D721Med (cell line): ENCODE measurements around the gene NUMB.

ENCODE experiments used
- DNase-seq: peaks from one replicate; pipeline ENCODE4 v3.0.0; 2011; ENCODE audit warnings: low spot score; ENCODE audit not compliant: insufficient read length
- FAIRE-seq: peaks from 2 replicates; lab custom pipeline; 2011; peaks lifted over from hg19 to GRCh38; lab: Jason Lieb, UNC
- TF ChIP-seq, protein P1 (sequence below): IDR thresholded peaks from 2 replicates; pipeline ENCODE4 v1.5.1; 2012; ENCODE audit warnings: mild to moderate bottlenecking, control low read depth; ENCODE audit not compliant: insufficient read depth; ENCODE audit errors: missing control alignments

The NUMB gene

DNA sequence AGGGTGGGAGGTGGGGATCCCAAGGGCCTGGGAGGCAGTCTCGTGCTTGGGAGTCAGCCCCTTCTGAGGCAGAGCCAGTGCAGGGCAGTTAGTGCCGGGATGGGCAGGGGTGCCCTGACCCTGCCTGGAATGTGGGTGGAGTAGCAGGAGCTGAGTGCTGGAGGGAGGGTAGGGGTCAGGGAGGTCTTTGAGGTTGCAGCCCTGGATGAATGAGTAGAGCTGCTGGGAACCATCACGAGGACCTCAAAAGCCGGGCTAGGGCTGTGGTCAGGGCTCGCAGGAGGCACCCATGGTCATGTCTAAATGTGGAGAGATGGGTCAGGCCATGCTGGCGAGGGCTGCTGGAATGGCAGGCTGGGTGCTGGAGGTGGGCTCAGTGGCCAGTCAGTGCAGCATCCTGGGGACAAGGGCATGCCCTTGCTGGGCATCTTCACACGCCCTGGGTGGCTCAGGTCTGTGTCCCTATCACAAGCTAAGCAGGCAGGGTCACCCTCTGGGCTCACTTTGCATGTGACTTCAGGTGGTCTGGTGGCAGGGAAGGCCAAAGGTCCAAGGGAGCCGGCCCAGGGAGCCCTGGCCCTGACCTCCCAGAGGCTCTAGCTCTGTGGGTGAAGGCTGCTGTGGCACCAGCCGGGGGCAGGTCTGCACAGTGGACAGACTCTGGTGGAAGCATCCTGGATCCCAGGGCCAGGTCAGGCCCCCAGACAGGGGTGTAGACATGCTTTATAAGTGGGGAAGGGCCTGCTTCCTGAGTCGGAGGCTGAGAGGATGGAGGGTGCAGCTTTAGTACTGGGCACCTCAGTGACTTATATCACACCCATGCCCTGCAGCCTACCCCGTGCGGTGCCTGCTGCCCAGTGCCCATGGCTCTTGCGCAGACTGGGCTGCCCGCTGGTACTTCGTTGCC is 196.6 kb downstream of the NUMB start:
- FAIRE-seq: no peak
- DNase-seq: no peak
- TF ChIP-seq, protein P1, sequence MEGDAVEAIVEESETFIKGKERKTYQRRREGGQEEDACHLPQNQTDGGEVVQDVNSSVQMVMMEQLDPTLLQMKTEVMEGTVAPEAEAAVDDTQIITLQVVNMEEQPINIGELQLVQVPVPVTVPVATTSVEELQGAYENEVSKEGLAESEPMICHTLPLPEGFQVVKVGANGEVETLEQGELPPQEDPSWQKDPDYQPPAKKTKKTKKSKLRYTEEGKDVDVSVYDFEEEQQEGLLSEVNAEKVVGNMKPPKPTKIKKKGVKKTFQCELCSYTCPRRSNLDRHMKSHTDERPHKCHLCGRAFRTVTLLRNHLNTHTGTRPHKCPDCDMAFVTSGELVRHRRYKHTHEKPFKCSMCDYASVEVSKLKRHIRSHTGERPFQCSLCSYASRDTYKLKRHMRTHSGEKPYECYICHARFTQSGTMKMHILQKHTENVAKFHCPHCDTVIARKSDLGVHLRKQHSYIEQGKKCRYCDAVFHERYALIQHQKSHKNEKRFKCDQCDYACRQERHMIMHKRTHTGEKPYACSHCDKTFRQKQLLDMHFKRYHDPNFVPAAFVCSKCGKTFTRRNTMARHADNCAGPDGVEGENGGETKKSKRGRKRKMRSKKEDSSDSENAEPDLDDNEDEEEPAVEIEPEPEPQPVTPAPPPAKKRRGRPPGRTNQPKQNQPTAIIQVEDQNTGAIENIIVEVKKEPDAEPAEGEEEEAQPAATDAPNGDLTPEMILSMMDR: no peak

DNA sequence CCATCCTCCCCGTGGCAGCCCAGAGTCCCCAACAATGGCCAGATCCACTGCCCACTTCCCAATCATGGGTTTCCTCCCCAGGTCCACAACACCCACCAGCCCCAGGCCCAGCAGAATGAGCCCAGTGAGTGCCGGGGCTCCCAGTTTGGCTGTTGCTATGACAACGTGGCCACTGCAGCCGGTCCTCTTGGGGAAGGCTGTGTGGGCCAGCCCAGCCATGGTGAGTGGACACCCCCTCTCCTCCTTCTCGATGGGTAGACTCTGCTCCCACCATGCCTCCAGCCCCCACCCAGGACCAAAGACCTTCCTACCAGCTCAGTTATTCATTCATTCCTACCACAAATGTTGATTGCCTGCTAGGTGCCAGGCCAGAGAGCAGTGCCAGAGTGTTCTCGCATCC is 197.3 kb downstream of the NUMB start:
- TF ChIP-seq, protein P1: no peak
- DNase-seq (no peak), FAIRE-seq (no peak)

DNA sequence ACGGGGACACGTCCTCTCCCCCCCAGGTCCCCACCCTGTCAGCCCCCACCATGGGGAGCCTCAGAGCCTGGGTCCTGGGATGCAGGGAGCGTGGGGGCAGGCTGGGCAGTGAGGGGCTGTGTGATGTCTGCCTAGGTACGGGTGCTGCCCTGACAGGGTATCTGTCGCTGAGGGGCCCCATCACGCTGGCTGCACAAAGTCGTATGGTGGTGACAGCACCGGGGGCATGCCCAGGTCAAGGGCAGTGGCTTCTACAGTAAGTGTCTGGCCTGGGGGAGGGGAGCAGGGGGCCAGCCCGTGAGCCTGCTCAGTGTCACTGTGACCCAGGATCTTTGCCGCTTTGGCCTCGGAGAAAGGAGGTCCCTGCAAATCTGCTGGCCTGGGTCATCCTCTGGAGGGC is 197.8 kb downstream of the NUMB start:
- TF ChIP-seq, protein P1: no peak
- DNase-seq: no peak
- FAIRE-seq: no peak

DNA sequence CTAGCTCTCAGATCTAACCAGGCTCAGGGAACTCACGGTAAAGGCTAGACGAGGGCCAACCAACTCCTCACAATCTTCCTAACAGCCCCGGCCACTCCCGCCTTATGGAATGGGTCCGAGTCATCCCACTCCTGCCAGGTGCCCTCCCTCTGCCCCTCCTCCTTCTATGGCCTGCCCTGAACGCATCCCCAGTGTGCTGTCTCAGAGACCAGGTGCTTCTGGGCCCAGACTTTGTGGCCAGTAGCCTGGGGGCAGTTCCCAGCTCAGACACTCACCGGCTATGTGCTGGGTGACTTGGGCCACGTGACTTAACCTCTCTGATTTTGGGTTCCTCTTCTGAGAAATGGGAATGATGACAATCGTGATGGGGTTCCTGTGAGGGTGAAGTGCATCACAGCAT is 198.5 kb downstream of the NUMB start:
- TF ChIP-seq, protein P1: no peak
- DNase-seq (no peak), FAIRE-seq (no peak)

DNA sequence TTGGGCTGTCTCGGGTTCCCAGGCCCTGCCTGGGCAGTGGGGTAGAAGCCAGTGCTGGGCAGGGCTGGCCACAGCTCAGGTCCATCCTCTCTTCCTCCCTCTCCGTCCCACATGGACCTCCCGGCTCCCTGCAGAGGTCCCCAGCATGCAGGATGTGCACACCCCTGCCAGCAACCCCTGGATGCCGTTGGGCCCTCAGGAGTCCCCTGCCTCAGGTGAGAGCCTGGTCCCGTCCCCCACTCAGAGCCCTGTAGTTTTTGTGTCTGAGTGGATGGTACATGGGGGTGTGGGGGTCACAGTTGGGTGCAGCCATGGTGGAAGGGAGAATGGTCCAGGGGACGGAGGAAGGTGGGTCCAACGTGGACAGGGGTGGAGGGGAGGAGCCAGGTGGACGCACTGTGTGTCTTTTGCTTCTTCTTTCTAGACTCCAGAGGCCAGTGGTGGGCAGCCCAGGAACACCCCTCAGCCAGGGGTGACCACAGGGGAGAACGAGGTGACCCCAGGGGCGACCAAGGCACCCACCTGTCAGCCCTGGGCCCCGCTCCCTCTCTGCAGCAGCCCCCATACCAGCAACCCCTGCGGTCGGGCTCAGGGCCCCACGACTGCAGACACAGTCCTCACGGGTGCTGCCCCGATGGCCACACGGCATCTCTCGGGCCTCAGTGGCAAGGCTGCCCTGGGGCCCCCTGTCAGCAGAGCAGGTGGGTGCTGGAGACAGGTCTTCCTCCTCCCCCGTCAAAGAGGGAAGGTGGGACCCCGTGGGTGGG is 199.3 kb downstream of the NUMB start:
- FAIRE-seq (no peak), DNase-seq (no peak)
- TF ChIP-seq, protein P1: no peak

DNA sequence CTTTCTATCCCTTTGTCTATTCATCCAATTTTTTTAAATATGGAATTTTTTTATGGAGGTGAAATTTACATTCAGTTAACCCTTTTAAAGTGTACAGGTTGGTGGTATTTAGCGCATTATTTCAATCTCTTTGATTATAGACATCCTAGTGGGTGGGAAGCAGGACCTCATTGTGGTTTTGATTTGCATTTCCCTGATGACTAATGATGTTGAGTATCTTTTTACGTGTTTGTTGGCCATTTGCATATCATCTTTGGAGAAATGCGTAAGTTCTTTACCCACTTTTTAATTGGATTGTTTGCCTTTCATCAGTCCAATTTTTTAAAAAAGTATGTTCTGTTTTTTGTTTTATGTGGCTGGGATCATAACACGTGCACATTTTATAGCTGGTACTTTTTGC is 200.3 kb downstream of the NUMB start:
- DNase-seq: no peak
- no peak for FAIRE-seq
- TF ChIP-seq, protein P1: no peak
